DOHH2 (cell line): ENCODE results near the gene PLSCR5.

Source experiments
- CTCF ChIP-seq: fragments of 200-600 bp; sonication (generic); IDR thresholded peaks from one replicate; pipeline ENCODE4 v1.5.1; 2014; ENCODE audit warnings: antibody characterized with exemption, mild to moderate bottlenecking, low read depth, low read length; ENCODE audit not compliant: poor library complexity, severe bottlenecking
- EZH2phosphoT487 ChIP-seq: fragments of 200-600 bp; sonication (generic); IDR thresholded peaks from 2 replicates; pipeline ENCODE4 v1.6.1; 2017; ENCODE audit warnings: borderline replicate concordance, mild to moderate bottlenecking, antibody characterized with exemption, low read length, moderate library complexity, mixed read lengths

- no peak for TF ChIP-seq CTCF
- no peak for TF ChIP-seq EZH2phosphoT487
Observed at GRCh38 chr3:146542179-146542578, 63.0 kb downstream of the PLSCR5 start.
